B cell (primary cell): ENCODE data around the gene MED15.

Experiments
- CTCF ChIP-seq: fragments of 200-600 bp; IDR thresholded peaks from one replicate; pipeline ENCODE4 v1.8.0; 2022; ENCODE audit warnings: antibody characterized with exemption, mild to moderate bottlenecking
- EZH2 ChIP-seq: IDR thresholded peaks from 2 replicates; pipeline ENCODE4 v1.6.1; 2012; ENCODE audit warnings: borderline replicate concordance, low read depth, mild to moderate bottlenecking, moderate library complexity, low read length; ENCODE audit not compliant: insufficient read depth, poor library complexity, severe bottlenecking

GRCh38 chr22:20498913-20499312, 8.5 kb upstream of the MED15 start:
- TF ChIP-seq CTCF (no peak), EZH2 (no peak)
